ENCODE data around the gene SPATA6L.

The SPATA6L gene, protein sequence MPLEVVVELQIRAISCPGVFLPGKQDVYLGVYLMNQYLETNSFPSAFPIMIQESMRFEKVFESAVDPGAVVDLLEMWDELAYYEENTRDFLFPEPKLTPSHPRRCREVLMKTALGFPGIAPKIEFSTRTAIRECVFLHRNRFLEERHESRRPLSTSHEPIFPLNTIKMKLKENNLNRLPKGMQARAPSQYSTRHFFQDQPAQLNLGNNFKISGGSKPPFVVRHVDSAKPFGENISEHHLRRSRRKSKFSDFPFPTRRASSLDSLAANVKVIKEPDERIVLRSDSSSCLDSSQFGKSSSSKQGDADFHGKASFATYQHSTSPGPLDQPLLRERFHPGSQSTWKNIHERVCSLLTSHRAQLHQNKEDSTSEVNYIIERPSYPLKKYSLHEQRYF

DNA sequence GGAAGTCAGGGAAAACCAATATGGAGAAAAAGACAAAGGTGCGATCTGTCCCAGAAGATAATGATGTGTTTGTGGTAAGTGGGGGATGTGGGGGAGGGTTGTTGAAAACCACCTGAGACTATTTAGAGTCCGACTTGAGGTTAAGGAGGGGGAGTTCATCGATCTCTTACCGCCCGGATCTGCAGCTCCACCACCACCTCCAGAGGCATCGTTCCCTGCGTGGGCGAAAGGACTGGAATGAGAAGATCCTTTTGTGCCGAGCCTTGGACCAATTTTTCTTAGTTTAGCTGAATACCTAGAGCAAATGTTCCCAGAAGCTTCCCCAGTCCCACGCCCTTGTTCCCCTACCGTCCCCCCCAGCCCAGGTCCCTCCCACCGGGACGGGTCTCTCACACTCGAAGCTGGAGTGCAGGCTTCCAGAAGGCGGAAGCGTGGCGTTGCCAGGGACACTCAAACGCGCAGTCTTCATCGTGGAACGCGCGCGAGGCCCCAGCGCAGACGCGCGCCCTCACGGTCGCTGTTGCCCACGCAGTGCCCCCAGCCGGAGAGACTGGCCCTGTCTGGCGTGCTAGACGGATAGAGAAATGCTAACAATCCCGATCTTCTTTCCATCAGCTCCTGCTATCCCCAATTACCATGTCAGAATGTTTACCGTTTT, at the start of gene SPATA6L:
Gene SPATA6L (minus strand): TSS at position 439 of the 658 bp plus-strand sequence. CDS start 230 bp downstream, at position 209.
- no peak within 1 kb of the TSS for H3K9ac ChIP-seq
- H2AFZ ChIP-seq, result peak within 1 kb of the TSS; percentile 44
- TF ChIP-seq, protein P1, sequence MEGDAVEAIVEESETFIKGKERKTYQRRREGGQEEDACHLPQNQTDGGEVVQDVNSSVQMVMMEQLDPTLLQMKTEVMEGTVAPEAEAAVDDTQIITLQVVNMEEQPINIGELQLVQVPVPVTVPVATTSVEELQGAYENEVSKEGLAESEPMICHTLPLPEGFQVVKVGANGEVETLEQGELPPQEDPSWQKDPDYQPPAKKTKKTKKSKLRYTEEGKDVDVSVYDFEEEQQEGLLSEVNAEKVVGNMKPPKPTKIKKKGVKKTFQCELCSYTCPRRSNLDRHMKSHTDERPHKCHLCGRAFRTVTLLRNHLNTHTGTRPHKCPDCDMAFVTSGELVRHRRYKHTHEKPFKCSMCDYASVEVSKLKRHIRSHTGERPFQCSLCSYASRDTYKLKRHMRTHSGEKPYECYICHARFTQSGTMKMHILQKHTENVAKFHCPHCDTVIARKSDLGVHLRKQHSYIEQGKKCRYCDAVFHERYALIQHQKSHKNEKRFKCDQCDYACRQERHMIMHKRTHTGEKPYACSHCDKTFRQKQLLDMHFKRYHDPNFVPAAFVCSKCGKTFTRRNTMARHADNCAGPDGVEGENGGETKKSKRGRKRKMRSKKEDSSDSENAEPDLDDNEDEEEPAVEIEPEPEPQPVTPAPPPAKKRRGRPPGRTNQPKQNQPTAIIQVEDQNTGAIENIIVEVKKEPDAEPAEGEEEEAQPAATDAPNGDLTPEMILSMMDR (IDR thresholded peaks at IDR 0.05), result no peak
- no peaks in the 10 kb centered on the region for H3K27me3 ChIP-seq (ENCODE audit: control insufficient read depth, insufficient read depth, low read length)
- no peaks in the 10 kb centered on the region for H3K79me2 ChIP-seq
- peak within 1 kb of the TSS; percentile 49 for H3K4me3 ChIP-seq (ENCODE audit: low read depth, low read length)
- H3K4me2 ChIP-seq (ENCODE audit: low read length), result peak within 1 kb of the TSS; percentile 62
- no peaks in the 10 kb centered on the region for H3K9me3 ChIP-seq (ENCODE audit: control insufficient read depth, low read length)
- H3K4me1 ChIP-seq, result peaks cover 2% of the 10 kb centered on the region
- no peaks in the 10 kb centered on the region for H3K36me3 ChIP-seq (ENCODE audit: control insufficient read depth, insufficient read depth, low read length)
- peak within 1 kb of the TSS; percentile 56 for H3K27ac ChIP-seq

DNA sequence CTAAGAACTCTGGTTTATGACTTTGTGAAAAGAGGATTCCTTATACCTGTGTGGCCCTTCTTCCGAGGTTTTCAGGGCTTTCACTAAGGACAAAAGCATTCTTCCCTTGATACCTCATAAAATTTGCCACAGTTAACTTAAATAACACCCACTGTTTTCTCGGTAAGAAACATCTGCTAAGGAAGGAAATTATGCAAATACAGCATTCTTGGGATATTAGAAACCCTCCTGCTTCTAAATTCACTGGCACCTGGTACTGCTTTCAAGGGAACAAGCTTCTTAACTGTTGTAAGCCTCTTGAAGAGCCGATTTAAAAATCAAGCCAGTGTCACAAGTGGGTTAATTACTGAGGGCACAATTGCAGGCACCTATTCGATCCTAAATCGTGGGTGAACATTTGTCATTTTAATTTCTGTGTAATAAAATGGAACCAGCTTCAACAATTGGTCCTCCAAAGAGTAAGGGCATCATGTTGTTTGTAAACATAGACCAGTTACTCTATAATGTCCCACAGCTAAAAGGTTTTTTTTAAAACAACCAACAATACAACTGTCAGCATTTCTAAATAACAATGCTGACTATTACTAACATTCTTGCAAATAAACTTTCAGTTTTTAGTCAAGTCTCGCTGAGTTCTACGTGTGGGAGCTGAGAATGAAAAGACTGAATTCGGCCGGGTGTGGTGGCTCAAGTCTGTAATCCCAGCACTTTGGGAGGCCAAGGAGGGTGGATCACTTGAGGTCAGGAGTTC, 48.2 kb upstream of the SPATA6L start:
- no peak overlapping the region for H3K4me3 ChIP-seq (ENCODE audit: low read depth, low read length)
- H3K4me1 ChIP-seq, result no peaks in the 10 kb centered on the region
- no peaks in the 10 kb centered on the region for H3K36me3 ChIP-seq (ENCODE audit: control insufficient read depth, insufficient read depth, low read length)
- no peaks in the 10 kb centered on the region for H3K9me3 ChIP-seq (ENCODE audit: control insufficient read depth, low read length)
- H3K27me3 ChIP-seq (ENCODE audit: control insufficient read depth, insufficient read depth, low read length), result no peaks in the 10 kb centered on the region
- no peak overlapping the region for H2AFZ ChIP-seq
- no peak overlapping the region for H3K4me2 ChIP-seq (ENCODE audit: low read length)
- H3K79me2 ChIP-seq, result no peaks in the 10 kb centered on the region
- TF ChIP-seq, protein P1 (IDR thresholded peaks at IDR 0.05), result no peak
- H3K27ac ChIP-seq, result no peak overlapping the region
- no peak overlapping the region for H3K9ac ChIP-seq

DNA sequence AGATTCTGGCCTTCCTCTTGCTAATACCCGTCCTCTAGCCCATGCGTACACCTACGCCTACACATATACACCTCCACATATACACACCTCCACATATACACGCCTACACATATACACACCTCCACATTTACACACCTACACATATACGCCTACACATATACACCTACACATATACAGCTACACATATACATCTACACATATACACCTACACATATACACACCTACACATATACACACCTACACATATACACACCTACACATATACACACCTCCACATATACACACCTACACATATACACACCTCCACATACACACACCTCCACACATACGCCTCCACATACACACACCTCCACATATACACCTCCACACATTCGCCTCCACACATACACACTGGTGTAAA, 47.6 kb upstream of the SPATA6L start:
- Histone ChIP-seq H3K79me2 (no peaks in the 10 kb centered on the region), H3K9ac (no peak overlapping the region), H3K9me3 (ENCODE audit: control insufficient read depth, low read length) (no peaks in the 10 kb centered on the region), H3K4me2 (ENCODE audit: low read length) (no peak overlapping the region), H2AFZ (no peak overlapping the region), H3K4me3 (ENCODE audit: low read depth, low read length) (no peak overlapping the region), H3K36me3 (ENCODE audit: control insufficient read depth, insufficient read depth, low read length) (no peaks in the 10 kb centered on the region), H3K27me3 (ENCODE audit: control insufficient read depth, insufficient read depth, low read length) (no peaks in the 10 kb centered on the region), H3K4me1 (no peaks in the 10 kb centered on the region), H3K27ac (no peak overlapping the region)
- TF ChIP-seq, protein P1 (IDR thresholded peaks at IDR 0.05), result no peak

DNA sequence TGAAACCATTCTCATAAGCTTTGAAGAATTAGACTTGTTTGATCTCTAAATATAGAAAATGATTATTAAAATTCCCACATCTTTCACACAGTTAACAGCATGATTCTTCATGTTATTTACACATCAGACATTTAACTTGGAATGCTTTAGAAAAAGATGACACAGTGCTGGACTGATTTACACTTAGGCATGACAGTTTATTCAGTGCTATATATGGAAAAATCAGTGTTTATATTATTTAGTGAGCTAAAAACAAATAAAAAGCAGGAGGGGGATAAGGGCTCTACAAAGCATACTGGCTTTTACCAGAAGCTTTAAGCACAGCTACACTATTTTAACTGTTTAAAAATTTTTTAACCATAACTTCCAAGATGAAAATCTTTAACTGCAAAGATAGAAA, 43.1 kb upstream of the SPATA6L start:
- Histone ChIP-seq H3K9ac (no peak overlapping the region), H3K27ac (no peak overlapping the region), H3K4me2 (ENCODE audit: low read length) (no peak overlapping the region), H3K27me3 (ENCODE audit: control insufficient read depth, insufficient read depth, low read length) (no peaks in the 10 kb centered on the region), H2AFZ (no peak overlapping the region), H3K9me3 (ENCODE audit: control insufficient read depth, low read length) (no peaks in the 10 kb centered on the region), H3K36me3 (ENCODE audit: control insufficient read depth, insufficient read depth, low read length) (no peaks in the 10 kb centered on the region), H3K4me3 (ENCODE audit: low read depth, low read length) (no peak overlapping the region), H3K4me1 (no peaks in the 10 kb centered on the region), H3K79me2 (no peaks in the 10 kb centered on the region)
- TF ChIP-seq, protein P1 (IDR thresholded peaks at IDR 0.05), result no peak

All from parathyroid adenoma (tissue), 2 donors.